ENCODE measurements around the gene CBY1.
A peak's percentile ranks its signal among the peaks of the same experiment; 100 is the strongest.

- no peak for TF ChIP-seq POLR2A (IDR thresholded peaks at IDR 0.05)
- peak in 1 of 6 experiments; percentile 10 for TF ChIP-seq CTCF (IDR thresholded peaks at IDR 0.05)
Observed at GRCh38 chr22:38699784-38700183, 43.3 kb downstream of the CBY1 start.
